SK-N-SH treated with all-trans-retinoic acid at 6 μM for 48 hours (cell line): Measurements from ENCODE around the gene GSG1L.

Experiments used
- ATAC-seq: fragments of 200-7000 bp; cut with Tn5 transposase; 3 replicates; pipeline ENCODE4 v1.9.1; 2020; ENCODE audit warnings: mild to moderate bottlenecking, moderate library complexity
- ARNTL ChIP-seq: fragments of 450-650 bp; formaldehyde crosslinking; IDR thresholded peaks from 2 replicates; pipeline ENCODE4 v1.5.0; 2020; ENCODE audit warnings: low read depth, mild to moderate bottlenecking, moderate library complexity, borderline replicate concordance
- ISL1 ChIP-seq: fragments of 250-450 bp; sonication (Bioruptor Pico); IDR thresholded peaks from 2 replicates; pipeline ENCODE4 v2.1.2; 2022; ENCODE audit warnings: mild to moderate bottlenecking, moderate library complexity
- OSR1 ChIP-seq: fragments of 250-450 bp; sonication (Bioruptor Pico); IDR thresholded peaks from 2 replicates; pipeline ENCODE4 v1.8.0; 2022; ENCODE audit warnings: moderate library complexity, mild to moderate bottlenecking, inconsistent platforms
- PPARA ChIP-seq: fragments of 250-450 bp; sonication (Bioruptor Pico); IDR thresholded peaks from 2 replicates; pipeline ENCODE4 v1.5.0; 2020; ENCODE audit warnings: mild to moderate bottlenecking, borderline replicate concordance
- RARB ChIP-seq: fragments of 250-450 bp; sonication (Bioruptor Pico); IDR thresholded peaks from 2 replicates; pipeline ENCODE4 v1.8.0; 2021; ENCODE audit warnings: mild to moderate bottlenecking, moderate library complexity
- SNAI2 ChIP-seq: fragments of 250-450 bp; sonication (Bioruptor Pico); IDR thresholded peaks from 2 replicates; pipeline ENCODE4 v1.5.0; 2020; ENCODE audit warnings: mild to moderate bottlenecking, moderate library complexity
- TCF4 ChIP-seq: fragments of 250-450 bp; sonication (Bioruptor Pico); IDR thresholded peaks from 2 replicates; pipeline ENCODE4 v1.8.0; 2021; ENCODE audit warnings: mild to moderate bottlenecking, moderate library complexity, borderline replicate concordance
- TOX ChIP-seq: fragments of 250-450 bp; sonication (Bioruptor Pico); IDR thresholded peaks from 2 replicates; pipeline ENCODE4 v1.8.0; 2021; ENCODE audit warnings: mild to moderate bottlenecking, moderate library complexity, borderline replicate concordance
- ZC3H10 ChIP-seq: fragments of 250-450 bp; sonication (Bioruptor Pico); IDR thresholded peaks from 2 replicates; pipeline ENCODE4 v1.5.1; 2021; ENCODE audit warnings: mild to moderate bottlenecking, moderate library complexity
- ZFP3 ChIP-seq: fragments of 250-450 bp; sonication (Bioruptor Pico); IDR thresholded peaks from 2 replicates; pipeline ENCODE4 v1.5.0; 2020; ENCODE audit warnings: mild to moderate bottlenecking, moderate library complexity
- ZFP30 ChIP-seq: fragments of 450-650 bp; formaldehyde crosslinking; IDR thresholded peaks from 2 replicates; pipeline ENCODE4 v1.5.0; 2022; ENCODE audit warnings: mild to moderate bottlenecking, moderate library complexity
- ZNF565 ChIP-seq: fragments of 450-650 bp; formaldehyde crosslinking; conservative IDR thresholded peaks from 2 replicates; pipeline ENCODE4 v1.5.0; 2020; ENCODE audit warnings: low read depth, mild to moderate bottlenecking, moderate library complexity
- ZNF70 ChIP-seq: fragments of 450-650 bp; formaldehyde crosslinking; IDR thresholded peaks from 2 replicates; pipeline ENCODE4 v1.5.0; 2020; ENCODE audit warnings: mild to moderate bottlenecking, moderate library complexity
- ZNF8 ChIP-seq: fragments of 450-650 bp; formaldehyde crosslinking; IDR thresholded peaks from 2 replicates; pipeline ENCODE4 v1.5.0; 2020; ENCODE audit warnings: mild to moderate bottlenecking, moderate library complexity
- TF ChIP-seq, protein P1 (sequence below): fragments of 250-450 bp; sonication (Bioruptor Pico); IDR thresholded peaks from 2 replicates; pipeline ENCODE4 v1.5.1; 2021; ENCODE audit warnings: mild to moderate bottlenecking, moderate library complexity
- TF ChIP-seq, protein P2 (sequence below): fragments of 250-450 bp; sonication (Bioruptor Pico); IDR thresholded peaks from 2 replicates; pipeline ENCODE4 v1.8.0; 2021; ENCODE audit warnings: low read depth, mild to moderate bottlenecking, moderate library complexity, borderline replicate concordance
- TF ChIP-seq, protein P3 (sequence below): fragments of 250-450 bp; sonication (Bioruptor Pico); IDR thresholded peaks from 2 replicates; pipeline ENCODE4 v1.8.0; 2020; ENCODE audit warnings: mild to moderate bottlenecking, moderate library complexity, borderline replicate concordance
- TF ChIP-seq, protein P4 (sequence below): fragments of 250-450 bp; sonication (Bioruptor Pico); IDR thresholded peaks from 2 replicates; pipeline ENCODE4 v1.5.0; 2020; ENCODE audit warnings: mild to moderate bottlenecking, moderate library complexity

GSG1L gene

DNA sequence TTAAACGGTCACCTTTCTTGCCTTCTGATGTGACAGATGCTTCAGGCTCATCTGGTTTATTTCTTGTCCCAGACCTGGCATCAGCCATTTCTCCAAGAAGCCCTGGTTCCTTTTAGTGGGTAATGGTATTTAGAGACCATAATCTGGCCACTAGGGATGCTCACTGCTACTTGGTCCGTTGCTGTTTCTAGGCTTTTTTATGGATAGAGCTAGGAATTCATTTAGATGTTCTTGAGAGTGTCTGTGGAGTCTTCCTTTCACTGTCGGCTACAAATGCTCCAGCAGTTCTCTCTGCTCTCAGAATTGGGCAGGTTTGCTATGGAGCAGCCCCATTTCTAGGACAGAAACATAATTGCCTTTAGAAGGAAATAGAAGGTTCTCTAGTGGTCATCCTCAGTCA, 299.1 kb downstream of the GSG1L start:
- TF ChIP-seq PPARA (no peak), ZFP3 (CRISPR knock-in tag) (no peak), TCF4 (CRISPR knock-in tag) (no peak), SNAI2 (no peak), RARB (no peak), ZFP30 (CRISPR knock-in tag) (no peak), ARNTL (CRISPR knock-in tag) (no peak), ZNF565 (CRISPR knock-in tag) (no peak), TOX (CRISPR knock-in tag) (no peak), ZNF70 (CRISPR knock-in tag) (no peak), ZNF8 (CRISPR knock-in tag) (no peak)
- TF ChIP-seq, protein P1, sequence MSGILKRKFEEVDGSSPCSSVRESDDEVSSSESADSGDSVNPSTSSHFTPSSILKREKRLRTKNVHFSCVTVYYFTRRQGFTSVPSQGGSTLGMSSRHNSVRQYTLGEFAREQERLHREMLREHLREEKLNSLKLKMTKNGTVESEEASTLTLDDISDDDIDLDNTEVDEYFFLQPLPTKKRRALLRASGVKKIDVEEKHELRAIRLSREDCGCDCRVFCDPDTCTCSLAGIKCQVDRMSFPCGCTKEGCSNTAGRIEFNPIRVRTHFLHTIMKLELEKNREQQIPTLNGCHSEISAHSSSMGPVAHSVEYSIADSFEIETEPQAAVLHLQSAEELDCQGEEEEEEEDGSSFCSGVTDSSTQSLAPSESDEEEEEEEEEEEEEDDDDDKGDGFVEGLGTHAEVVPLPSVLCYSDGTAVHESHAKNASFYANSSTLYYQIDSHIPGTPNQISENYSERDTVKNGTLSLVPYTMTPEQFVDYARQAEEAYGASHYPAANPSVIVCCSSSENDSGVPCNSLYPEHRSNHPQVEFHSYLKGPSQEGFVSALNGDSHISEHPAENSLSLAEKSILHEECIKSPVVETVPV (CRISPR knock-in tag), result no peak
- TF ChIP-seq, protein P2, sequence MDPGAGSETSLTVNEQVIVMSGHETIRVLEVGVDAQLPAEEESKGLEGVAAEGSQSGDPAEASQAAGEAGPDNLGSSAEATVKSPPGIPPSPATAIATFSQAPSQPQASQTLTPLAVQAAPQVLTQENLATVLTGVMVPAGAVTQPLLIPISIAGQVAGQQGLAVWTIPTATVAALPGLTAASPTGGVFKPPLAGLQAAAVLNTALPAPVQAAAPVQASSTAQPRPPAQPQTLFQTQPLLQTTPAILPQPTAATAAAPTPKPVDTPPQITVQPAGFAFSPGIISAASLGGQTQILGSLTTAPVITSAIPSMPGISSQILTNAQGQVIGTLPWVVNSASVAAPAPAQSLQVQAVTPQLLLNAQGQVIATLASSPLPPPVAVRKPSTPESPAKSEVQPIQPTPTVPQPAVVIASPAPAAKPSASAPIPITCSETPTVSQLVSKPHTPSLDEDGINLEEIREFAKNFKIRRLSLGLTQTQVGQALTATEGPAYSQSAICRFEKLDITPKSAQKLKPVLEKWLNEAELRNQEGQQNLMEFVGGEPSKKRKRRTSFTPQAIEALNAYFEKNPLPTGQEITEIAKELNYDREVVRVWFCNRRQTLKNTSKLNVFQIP, result no peak
- TF ChIP-seq, protein P3, sequence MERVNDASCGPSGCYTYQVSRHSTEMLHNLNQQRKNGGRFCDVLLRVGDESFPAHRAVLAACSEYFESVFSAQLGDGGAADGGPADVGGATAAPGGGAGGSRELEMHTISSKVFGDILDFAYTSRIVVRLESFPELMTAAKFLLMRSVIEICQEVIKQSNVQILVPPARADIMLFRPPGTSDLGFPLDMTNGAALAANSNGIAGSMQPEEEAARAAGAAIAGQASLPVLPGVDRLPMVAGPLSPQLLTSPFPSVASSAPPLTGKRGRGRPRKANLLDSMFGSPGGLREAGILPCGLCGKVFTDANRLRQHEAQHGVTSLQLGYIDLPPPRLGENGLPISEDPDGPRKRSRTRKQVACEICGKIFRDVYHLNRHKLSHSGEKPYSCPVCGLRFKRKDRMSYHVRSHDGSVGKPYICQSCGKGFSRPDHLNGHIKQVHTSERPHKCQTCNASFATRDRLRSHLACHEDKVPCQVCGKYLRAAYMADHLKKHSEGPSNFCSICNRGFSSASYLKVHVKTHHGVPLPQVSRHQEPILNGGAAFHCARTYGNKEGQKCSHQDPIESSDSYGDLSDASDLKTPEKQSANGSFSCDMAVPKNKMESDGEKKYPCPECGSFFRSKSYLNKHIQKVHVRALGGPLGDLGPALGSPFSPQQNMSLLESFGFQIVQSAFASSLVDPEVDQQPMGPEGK, result no peak
- TF ChIP-seq, protein P4, sequence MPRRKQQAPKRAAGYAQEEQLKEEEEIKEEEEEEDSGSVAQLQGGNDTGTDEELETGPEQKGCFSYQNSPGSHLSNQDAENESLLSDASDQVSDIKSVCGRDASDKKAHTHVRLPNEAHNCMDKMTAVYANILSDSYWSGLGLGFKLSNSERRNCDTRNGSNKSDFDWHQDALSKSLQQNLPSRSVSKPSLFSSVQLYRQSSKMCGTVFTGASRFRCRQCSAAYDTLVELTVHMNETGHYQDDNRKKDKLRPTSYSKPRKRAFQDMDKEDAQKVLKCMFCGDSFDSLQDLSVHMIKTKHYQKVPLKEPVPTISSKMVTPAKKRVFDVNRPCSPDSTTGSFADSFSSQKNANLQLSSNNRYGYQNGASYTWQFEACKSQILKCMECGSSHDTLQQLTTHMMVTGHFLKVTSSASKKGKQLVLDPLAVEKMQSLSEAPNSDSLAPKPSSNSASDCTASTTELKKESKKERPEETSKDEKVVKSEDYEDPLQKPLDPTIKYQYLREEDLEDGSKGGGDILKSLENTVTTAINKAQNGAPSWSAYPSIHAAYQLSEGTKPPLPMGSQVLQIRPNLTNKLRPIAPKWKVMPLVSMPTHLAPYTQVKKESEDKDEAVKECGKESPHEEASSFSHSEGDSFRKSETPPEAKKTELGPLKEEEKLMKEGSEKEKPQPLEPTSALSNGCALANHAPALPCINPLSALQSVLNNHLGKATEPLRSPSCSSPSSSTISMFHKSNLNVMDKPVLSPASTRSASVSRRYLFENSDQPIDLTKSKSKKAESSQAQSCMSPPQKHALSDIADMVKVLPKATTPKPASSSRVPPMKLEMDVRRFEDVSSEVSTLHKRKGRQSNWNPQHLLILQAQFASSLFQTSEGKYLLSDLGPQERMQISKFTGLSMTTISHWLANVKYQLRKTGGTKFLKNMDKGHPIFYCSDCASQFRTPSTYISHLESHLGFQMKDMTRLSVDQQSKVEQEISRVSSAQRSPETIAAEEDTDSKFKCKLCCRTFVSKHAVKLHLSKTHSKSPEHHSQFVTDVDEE (CRISPR knock-in tag), result no peak
- no peak for ATAC-seq

DNA sequence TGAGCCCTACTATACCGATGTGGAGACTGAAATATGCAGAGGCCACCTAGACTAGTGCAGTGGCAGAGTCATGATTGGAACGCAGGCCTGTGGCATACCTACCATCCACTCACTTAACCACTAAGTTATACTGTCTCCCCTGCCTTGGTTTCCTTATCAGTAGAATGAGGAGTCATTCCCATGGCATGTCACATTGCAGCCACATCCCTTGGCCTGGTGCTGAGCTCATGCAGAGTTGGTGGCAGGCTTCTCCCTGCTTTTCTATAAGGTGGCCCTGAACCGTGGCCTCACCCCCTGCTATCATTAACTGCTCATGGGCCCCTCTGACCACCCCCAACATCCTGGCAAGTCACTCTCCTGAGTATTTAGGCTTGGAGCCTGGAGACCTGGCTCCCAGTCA, 301.1 kb downstream of the GSG1L start:
- ATAC-seq, result no peak

More for the DNA sequence above, 301.1 kb downstream of the GSG1L start:
- TF ChIP-seq ISL1 (CRISPR knock-in tag), result no peak
- no peak for TF ChIP-seq ZC3H10
- TF ChIP-seq, protein P4 (CRISPR knock-in tag), result no peak
- no peak for TF ChIP-seq ZNF8 (CRISPR knock-in tag)
- TF ChIP-seq, protein P2, result no peak
- TF ChIP-seq TOX (CRISPR knock-in tag), result no peak
- TF ChIP-seq, protein P3, result no peak
- TF ChIP-seq ZFP30 (CRISPR knock-in tag), result no peak
- no peak for TF ChIP-seq OSR1 (CRISPR knock-in tag)
- TF ChIP-seq SNAI2, result no peak
- no peak for TF ChIP-seq RARB
- TF ChIP-seq TCF4 (CRISPR knock-in tag), result no peak
- TF ChIP-seq ZNF565 (CRISPR knock-in tag), result no peak
- TF ChIP-seq ARNTL (CRISPR knock-in tag), result no peak
